ENCODE results near the gene ABAT.

The ABAT gene

GRCh38 chr16:8756755-8757154 lies 82.3 kb downstream of the ABAT start:
- intact Hi-C loops (cut with DNase I; ENCODE audit: low total_unique reads) = no loop called here
- Histone ChIP-seq H3K4me1 (no peaks in the 10 kb centered on the region), H3K27me3 (no peaks in the 10 kb centered on the region), H3K4me3 (no peak overlapping the region), H3K9me3 (no peaks in the 10 kb centered on the region), H3K36me3 (peaks cover 2 to 57% (median 7%) of the 10 kb centered on the region in 3 donors), H3K27ac (no peak overlapping the region)
- no peak for TF ChIP-seq CTCF (IDR thresholded peaks at IDR 0.05)
- DNase-seq = no peak

GRCh38 chr16:8758022-8758421 lies 83.6 kb downstream of the ABAT start:
- intact Hi-C loops (cut with DNase I; ENCODE audit: low total_unique reads) = no loop called here
- Histone ChIP-seq H3K4me1 (no peaks in the 10 kb centered on the region), H3K36me3 (peaks cover 0 to 54% (median 7%) of the 10 kb centered on the region in 3 donors), H3K4me3 (no peak overlapping the region), H3K27ac (no peak overlapping the region), H3K27me3 (no peaks in the 10 kb centered on the region), H3K9me3 (no peaks in the 10 kb centered on the region)
- no peak for DNase-seq
- no peak for TF ChIP-seq CTCF (IDR thresholded peaks at IDR 0.05)

- no peaks in the 10 kb centered on the region for H3K4me1 ChIP-seq
- peaks cover 7 to 64% (median 9%) of the 10 kb centered on the region in 3 donors for H3K36me3 ChIP-seq
- intact Hi-C loops (cut with DNase I; ENCODE audit: low total_unique reads) = no loop called here
- no peak overlapping the region for H3K27ac ChIP-seq
- no peak overlapping the region for H3K4me3 ChIP-seq
- H3K27me3 ChIP-seq = no peaks in the 10 kb centered on the region
- no peak for TF ChIP-seq CTCF (IDR thresholded peaks at IDR 0.05)
- H3K9me3 ChIP-seq = no peaks in the 10 kb centered on the region
- DNase-seq = no peak
Measured at GRCh38 chr16:8760021-8760420, 85.6 kb downstream of the ABAT start.

- Histone ChIP-seq H3K9me3 (no peaks in the 10 kb centered on the region), H3K4me1 (no peaks in the 10 kb centered on the region), H3K27ac (no peak overlapping the region), H3K4me3 (no peak overlapping the region), H3K36me3 (peaks cover 7 to 70% (median 11%) of the 10 kb centered on the region in 3 donors), H3K27me3 (no peaks in the 10 kb centered on the region)
- DNase-seq = no peak
- no peak for TF ChIP-seq CTCF (IDR thresholded peaks at IDR 0.05)
- intact Hi-C loops (cut with DNase I; ENCODE audit: low total_unique reads) = no loop called here
Measured at GRCh38 chr16:8761078-8761477, 86.7 kb downstream of the ABAT start.

GRCh38 chr16:8762254-8762653 lies 87.8 kb downstream of the ABAT start:
- Histone ChIP-seq H3K4me3 (no peak overlapping the region), H3K36me3 (peaks cover 7 to 74% (median 11%) of the 10 kb centered on the region in 3 donors), H3K9me3 (no peaks in the 10 kb centered on the region), H3K27me3 (no peaks in the 10 kb centered on the region), H3K4me1 (no peaks in the 10 kb centered on the region), H3K27ac (no peak overlapping the region)
- intact Hi-C loops (cut with DNase I; ENCODE audit: low total_unique reads) = no loop called here
- DNase-seq = no peak
- no peak for TF ChIP-seq CTCF (IDR thresholded peaks at IDR 0.05)

GRCh38 chr16:8763083-8763482 lies 88.7 kb downstream of the ABAT start:
- no peak for TF ChIP-seq CTCF (IDR thresholded peaks at IDR 0.05)
- H3K9me3 ChIP-seq = no peaks in the 10 kb centered on the region

More at GRCh38 chr16:8763083-8763482, 88.7 kb downstream of the ABAT start:
- no peak for DNase-seq
- Histone ChIP-seq H3K27ac (no peak overlapping the region), H3K27me3 (no peaks in the 10 kb centered on the region), H3K4me1 (no peaks in the 10 kb centered on the region), H3K4me3 (no peak overlapping the region), H3K36me3 (peaks cover 7 to 74% (median 14%) of the 10 kb centered on the region in 3 donors)
- intact Hi-C loops (cut with DNase I; ENCODE audit: low total_unique reads) = no loop called here

All from tibial artery (tissue), 4 donors.